PC-3 (cell line): ENCODE results near the gene DLEC1. TPM values are rescaled to one million over a fixed set of nuclear protein-coding genes. Genes with fewer than 3 reads are reported as not detected.

Experiments
- ATAC-seq: fragments of 200-7000 bp; cut with Tn5 transposase; 2 replicates; pipeline ENCODE4 v1.9.1; 2020; ENCODE audit warnings: mild to moderate bottlenecking, moderate library complexity
- BruUV-seq: library from RNA; stranded (reverse); fragments of 400-500 nt; replicated peaks from 2 replicates; lab custom pipeline; 2021; lab: Mats Ljungman, UMichigan
- CTCF ChIA-PET: fragments of 300-600 bp; sonication (Branson Sonifier 250); formaldehyde crosslinking; loops from one replicate; lab custom pipeline; 2022; ENCODE audit warnings: antibody characterized with exemption; lab: Charles Lee
- POLR2A ChIA-PET: fragments of 300-600 bp; sonication (Branson Sonifier 250); formaldehyde crosslinking; loops from one replicate; lab custom pipeline; 2022; ENCODE audit warnings: antibody characterized with exemption; ENCODE audit not compliant: unreplicated experiment; lab: Charles Lee
- DNase-seq: peaks from one replicate; pipeline ENCODE4 v3.0.0-alpha.2; 2015
- H2AFZ ChIP-seq: fragments of 300-600 bp; sonication (generic); 2 replicates; pipeline ENCODE4 v1.6.0; 2016; ENCODE audit warnings: antibody characterized with exemption, low read length
- H3F3A ChIP-seq: fragments of 300-600 bp; sonication (generic); one replicate; pipeline ENCODE4 v1.6.0; 2017; ENCODE audit warnings: antibody characterized with exemption, low read length, control low read depth, mild to moderate bottlenecking; ENCODE audit not compliant: unreplicated experiment
- H3K27ac ChIP-seq: fragments of 300-600 bp; sonication (generic); 2 replicates; pipeline ENCODE4 v1.5.1; 2016; ENCODE audit warnings: mild to moderate bottlenecking, low read length
- H3K27me3 ChIP-seq: fragments of 300-600 bp; sonication (generic); 2 replicates; pipeline ENCODE4 v1.6.1; 2016; ENCODE audit warnings: low read length, mixed read lengths
- H3K36me3 ChIP-seq: fragments of 300-600 bp; sonication (generic); 2 replicates; pipeline ENCODE4 v1.6.1; 2016; ENCODE audit warnings: low read depth, mixed run types, low read length, mixed read lengths
- H3K4me1 ChIP-seq: fragments of 300-600 bp; sonication (generic); 2 replicates; pipeline ENCODE4 v1.5.1; 2016; ENCODE audit warnings: low read length; ENCODE audit not compliant: insufficient read depth
- H3K4me2 ChIP-seq: fragments of 300-600 bp; sonication (generic); 2 replicates; pipeline ENCODE4 v1.6.0; 2016; ENCODE audit warnings: low read length
- H3K4me3 ChIP-seq: fragments of 300-600 bp; sonication (generic); 2 replicates; pipeline ENCODE4 v1.5.1; 2016; ENCODE audit warnings: mild to moderate bottlenecking, low read length, mixed read lengths
- H3K79me2 ChIP-seq: fragments of 300-600 bp; sonication (generic); 2 replicates; pipeline ENCODE4 v1.6.1; 2017; ENCODE audit warnings: low read length, mixed read lengths
- H3K9ac ChIP-seq: fragments of 300-600 bp; sonication (generic); 2 replicates; pipeline ENCODE4 v1.6.0; 2016; ENCODE audit warnings: mild to moderate bottlenecking, low read length
- H3K9me2 ChIP-seq: fragments of 300-600 bp; sonication (generic); replicated peaks from 2 replicates; pipeline ENCODE4 v1.6.1; 2016; ENCODE audit warnings: mixed run types, low read length, mixed read lengths
- H3K9me3 ChIP-seq: fragments of 300-600 bp; sonication (generic); 2 replicates; pipeline ENCODE4 v1.6.1; 2016; ENCODE audit warnings: low read length, mixed read lengths
- H4K20me1 ChIP-seq: fragments of 300-600 bp; sonication (generic); 2 replicates; pipeline ENCODE4 v1.6.1; 2016; ENCODE audit warnings: low read length, mixed read lengths
- CTCF ChIP-seq: fragments of 300-600 bp; sonication (generic); conservative IDR thresholded peaks from 2 replicates; pipeline ENCODE4 v1.5.1; 2017; ENCODE audit warnings: antibody characterized with exemption, low read depth, mild to moderate bottlenecking, low read length
- EZH2 ChIP-seq: fragments of 300-600 bp; sonication (generic); IDR thresholded peaks from one replicate; pipeline ENCODE4 v1.6.1; 2017; ENCODE audit warnings: antibody characterized with exemption, mild to moderate bottlenecking, low read length; ENCODE audit not compliant: unreplicated experiment
- EZH2phosphoT487 ChIP-seq: fragments of 300-600 bp; sonication (generic); IDR thresholded peaks from 2 replicates; pipeline ENCODE4 v1.6.1; 2018; ENCODE audit warnings: mild to moderate bottlenecking, antibody characterized with exemption, low read length, borderline replicate concordance
- intact Hi-C: fragments of 100-400 bp; cut with micrococcal nuclease; formaldehyde crosslinking; loops from 2 replicates; pipeline ENCODE4 v1.9.0; 2023
- total RNA-seq: library from RNA; depleted of rRNA; stranded (reverse); fragments of >200 nt; gene quantifications from 2 replicates; pipeline ENCODE4 v1.2.3, GENCODE V29; 2014; rRNA removed

The DLEC1 gene
- total RNA-seq, 1 experiment from 2014 or later = not detected

- no peaks in the 10 kb centered on the region for H3K27me3 ChIP-seq
- ChIA-PET CTCF (no interaction called here), POLR2A (no interaction called here)
- no peaks in the 10 kb centered on the region for H3K9me3 ChIP-seq
- no peak overlapping the region for H2AFZ ChIP-seq
- H3K27ac ChIP-seq = no peak overlapping the region
- peaks cover 3% of the 10 kb centered on the region for H3F3A ChIP-seq
- ATAC-seq (no peak), DNase-seq (no peak)
- intact Hi-C loops = no loop called here
- TF ChIP-seq CTCF = no peak
- no peak for TF ChIP-seq EZH2
- TF ChIP-seq EZH2phosphoT487 = no peak
- peaks cover 84% of the 10 kb centered on the region for H4K20me1 ChIP-seq
- H3K9me2 ChIP-seq = no peaks in the 10 kb centered on the region
- H3K9ac ChIP-seq = no peak overlapping the region
- H3K4me1 ChIP-seq = peaks cover 63% of the 10 kb centered on the region
- no peak overlapping the region for H3K4me2 ChIP-seq
- H3K4me3 ChIP-seq = no peak overlapping the region
- BruUV-seq = no TSS peak
- H3K79me2 ChIP-seq = peaks cover 100% of the 10 kb centered on the region
- H3K36me3 ChIP-seq = no peaks in the 10 kb centered on the region
Observed at GRCh38 chr3:38171622-38172021, 132.6 kb downstream of the DLEC1 start.

Other genes starting within 250 kb of the DLEC1 start
- gene CTDSPL, start 177.3 kb upstream of the DLEC1 start, total RNA-seq = 6.1 and 11.7 TPM in 2 replicates
- gene VILL, start 48.4 kb upstream of the DLEC1 start, total RNA-seq = 0.44 and 1.8 TPM in 2 replicates
- 16.9 and 18.5 TPM in 2 replicates for gene PLCD1, start 9.6 kb upstream of the DLEC1 start, total RNA-seq
- gene ACAA1, start 97.9 kb downstream of the DLEC1 start, total RNA-seq = 76.4 and 94.5 TPM in 2 replicates
- gene MYD88, start 99.5 kb downstream of the DLEC1 start, total RNA-seq = 17.7 and 19.1 TPM in 2 replicates
- 42.2 and 47.7 TPM in 2 replicates for gene OXSR1, start 126.3 kb downstream of the DLEC1 start, total RNA-seq
- 0.73 TPM in 1 of 2 replicates, not detected in the other for gene SLC22A13, start 226.6 kb downstream of the DLEC1 start, total RNA-seq
- gene SLC22A14, start 243.1 kb downstream of the DLEC1 start, total RNA-seq = 0.07 TPM in 1 of 2 replicates, not detected in the other